Brain microvascular endothelial cell (primary cell): ENCODE measurements around the gene VAC14.

Experiments
- DNase-seq: peaks from one replicate; pipeline ENCODE4 v3.0.0-alpha.2; 2020
- H3K27ac ChIP-seq: fragments of 250-450 bp; sonication (Bioruptor Pico); 2 replicates; pipeline ENCODE4 v1.5.1; 2020; ENCODE audit warnings: mild to moderate bottlenecking, moderate library complexity
- H3K27me3 ChIP-seq: fragments of 250-450 bp; sonication (Bioruptor Pico); replicated peaks from 2 replicates; pipeline ENCODE4 v1.5.1; 2020; ENCODE audit warnings: mild to moderate bottlenecking
- H3K36me3 ChIP-seq: fragments of 250-450 bp; sonication (Bioruptor Pico); replicated peaks from 2 replicates; pipeline ENCODE4 v1.5.1; 2020; ENCODE audit warnings: mild to moderate bottlenecking
- H3K4me3 ChIP-seq: 2 replicates; pipeline ENCODE4 v1.5.1; 2011; ENCODE audit warnings: low read depth, mild to moderate bottlenecking, control low read depth, low read length, moderate library complexity
- in situ Hi-C: cut with HindIII; loops from 2 replicates; pipeline ENCODE4 v1.10.0; 2017; ENCODE audit warnings: low sequenced_read_pairs, low pct_ligation_motif_present
- TF ChIP-seq, protein P1 (sequence below): IDR thresholded peaks from 2 replicates; pipeline ENCODE4 v1.5.1; 2011; ENCODE audit warnings: low read depth, mild to moderate bottlenecking, moderate library complexity, low read length, control low read depth, inconsistent platforms; ENCODE audit errors: missing control alignments

The VAC14 gene

DNA sequence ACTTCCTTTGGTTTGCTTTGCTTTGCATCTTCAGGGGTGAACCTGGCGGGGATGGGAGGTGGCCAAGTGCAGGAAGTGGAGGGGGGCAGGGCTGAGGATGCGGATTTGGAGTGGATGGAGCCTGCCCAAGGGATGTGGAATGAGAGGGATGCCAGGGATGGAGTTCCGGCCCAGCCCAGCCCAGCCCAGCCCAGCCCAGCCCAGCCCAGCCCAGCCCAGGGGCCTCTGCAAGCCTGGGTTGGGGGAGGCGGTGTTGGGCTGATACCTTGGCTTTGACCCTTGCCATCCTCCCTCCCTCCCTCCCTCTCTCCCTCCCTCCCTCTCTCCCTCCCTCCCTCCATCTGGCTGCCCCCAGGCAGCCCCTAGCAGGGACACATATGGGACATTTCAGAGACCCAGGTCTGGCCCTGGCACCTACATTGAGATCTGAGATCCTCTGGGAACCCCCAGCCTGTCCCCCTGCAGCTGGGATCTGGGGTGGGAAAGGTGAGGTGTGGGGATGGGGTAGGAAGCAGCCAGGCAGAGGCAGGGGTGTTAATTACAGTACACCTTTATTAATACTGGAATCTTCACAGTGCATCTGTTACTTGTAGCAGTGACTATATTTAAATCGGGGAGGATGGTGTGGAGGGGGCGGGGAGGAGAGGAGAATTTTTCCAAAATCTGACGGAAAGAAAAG, 140.1 kb downstream of the VAC14 start:
- Histone ChIP-seq H3K27ac (no peak overlapping the region), H3K27me3 (no peaks in the 10 kb centered on the region), H3K36me3 (peaks cover 15% of the 10 kb centered on the region), H3K4me3 (no peak overlapping the region)
- TF ChIP-seq, protein P1, sequence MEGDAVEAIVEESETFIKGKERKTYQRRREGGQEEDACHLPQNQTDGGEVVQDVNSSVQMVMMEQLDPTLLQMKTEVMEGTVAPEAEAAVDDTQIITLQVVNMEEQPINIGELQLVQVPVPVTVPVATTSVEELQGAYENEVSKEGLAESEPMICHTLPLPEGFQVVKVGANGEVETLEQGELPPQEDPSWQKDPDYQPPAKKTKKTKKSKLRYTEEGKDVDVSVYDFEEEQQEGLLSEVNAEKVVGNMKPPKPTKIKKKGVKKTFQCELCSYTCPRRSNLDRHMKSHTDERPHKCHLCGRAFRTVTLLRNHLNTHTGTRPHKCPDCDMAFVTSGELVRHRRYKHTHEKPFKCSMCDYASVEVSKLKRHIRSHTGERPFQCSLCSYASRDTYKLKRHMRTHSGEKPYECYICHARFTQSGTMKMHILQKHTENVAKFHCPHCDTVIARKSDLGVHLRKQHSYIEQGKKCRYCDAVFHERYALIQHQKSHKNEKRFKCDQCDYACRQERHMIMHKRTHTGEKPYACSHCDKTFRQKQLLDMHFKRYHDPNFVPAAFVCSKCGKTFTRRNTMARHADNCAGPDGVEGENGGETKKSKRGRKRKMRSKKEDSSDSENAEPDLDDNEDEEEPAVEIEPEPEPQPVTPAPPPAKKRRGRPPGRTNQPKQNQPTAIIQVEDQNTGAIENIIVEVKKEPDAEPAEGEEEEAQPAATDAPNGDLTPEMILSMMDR = no peak
- no peak for DNase-seq
- in situ Hi-C loops = no loop called here

DNA sequence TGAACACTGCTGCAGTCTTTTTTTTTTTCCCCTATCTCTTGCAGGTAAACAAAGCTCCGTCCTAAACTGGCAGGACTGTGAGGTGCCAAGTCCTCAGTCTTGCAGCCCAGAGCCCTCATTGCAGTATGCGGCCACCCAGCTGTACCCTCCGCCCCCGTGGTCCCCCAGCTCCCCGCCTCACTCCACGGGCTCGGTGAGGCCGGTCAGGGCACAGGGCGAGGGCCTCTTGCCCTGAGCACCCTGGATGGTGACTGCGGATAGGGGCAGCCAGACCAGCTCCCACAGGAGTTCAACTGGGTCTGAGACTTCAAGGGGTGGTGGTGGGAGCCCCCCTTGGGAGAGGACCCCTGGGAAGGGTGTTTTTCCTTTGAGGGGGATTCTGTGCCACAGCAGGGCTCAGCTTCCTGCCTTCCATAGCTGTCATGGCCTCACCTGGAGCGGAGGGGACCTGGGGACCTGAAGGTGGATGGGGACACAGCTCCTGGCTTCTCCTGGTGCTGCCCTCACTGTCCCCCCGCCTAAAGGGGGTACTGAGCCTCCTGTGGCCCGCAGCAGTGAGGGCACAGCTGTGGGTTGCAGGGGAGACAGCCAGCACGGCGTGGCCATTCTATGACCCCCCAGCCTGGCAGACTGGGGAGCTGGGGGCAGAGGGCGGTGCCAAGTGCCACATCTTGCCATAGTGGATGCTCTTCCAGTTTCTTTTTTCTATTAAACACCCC, 140.8 kb downstream of the VAC14 start:
- no peak overlapping the region for H3K4me3 ChIP-seq
- no peak for DNase-seq
- in situ Hi-C loops = no loop called here
- H3K36me3 ChIP-seq = peaks cover 13% of the 10 kb centered on the region
- H3K27ac ChIP-seq = no peak overlapping the region
- H3K27me3 ChIP-seq = no peaks in the 10 kb centered on the region
- TF ChIP-seq, protein P1 = no peak

DNA sequence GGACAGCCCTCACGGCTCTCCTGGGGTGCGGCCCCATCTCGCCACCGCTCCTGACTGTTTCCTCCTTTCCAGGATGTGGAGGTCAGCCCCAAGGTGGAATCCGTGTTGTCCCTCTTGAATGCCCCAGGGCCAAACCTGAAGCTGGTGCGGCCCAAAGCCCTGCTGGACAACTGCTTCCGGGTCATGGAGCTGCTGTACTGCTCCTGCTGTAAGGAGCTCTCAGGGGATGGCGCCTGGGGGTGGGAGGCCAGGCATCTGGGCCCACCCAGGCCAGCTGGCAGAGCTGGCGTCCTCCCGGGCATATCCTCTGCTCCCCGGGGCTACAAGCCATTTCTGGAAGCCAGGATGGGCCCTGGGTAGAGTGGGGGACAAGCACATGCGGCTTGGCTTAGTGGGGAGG, 141.4 kb downstream of the VAC14 start:
- in situ Hi-C loops = no loop called here
- TF ChIP-seq, protein P1 = no peak
- no peaks in the 10 kb centered on the region for H3K27me3 ChIP-seq
- H3K27ac ChIP-seq = no peak overlapping the region
- DNase-seq = no peak
- peaks cover 7% of the 10 kb centered on the region for H3K36me3 ChIP-seq
- H3K4me3 ChIP-seq = no peak overlapping the region

DNA sequence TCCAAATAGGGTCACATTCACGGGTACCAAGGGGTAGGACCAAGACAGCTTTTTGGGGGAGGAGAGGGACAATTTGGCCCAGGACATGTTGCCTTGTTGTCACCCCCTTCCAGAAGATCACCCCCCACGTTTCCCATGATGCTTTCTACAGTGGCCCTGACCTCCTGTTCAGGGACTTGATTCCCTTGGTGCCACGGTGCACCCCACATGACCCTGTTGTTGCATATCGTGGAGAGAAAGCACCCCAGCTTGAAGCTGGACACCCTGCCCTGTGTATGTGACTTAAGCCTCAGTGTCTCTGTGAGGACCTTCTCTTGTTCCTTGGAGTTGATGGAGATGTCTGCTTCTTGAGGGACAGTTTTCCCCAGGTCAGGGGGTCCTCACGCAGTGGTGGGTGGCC, 142.0 kb downstream of the VAC14 start:
- in situ Hi-C loops = no loop called here
- DNase-seq = no peak
- Histone ChIP-seq H3K27ac (no peak overlapping the region), H3K4me3 (no peak overlapping the region), H3K27me3 (no peaks in the 10 kb centered on the region), H3K36me3 (peaks cover 1% of the 10 kb centered on the region)
- TF ChIP-seq, protein P1 = no peak

DNA sequence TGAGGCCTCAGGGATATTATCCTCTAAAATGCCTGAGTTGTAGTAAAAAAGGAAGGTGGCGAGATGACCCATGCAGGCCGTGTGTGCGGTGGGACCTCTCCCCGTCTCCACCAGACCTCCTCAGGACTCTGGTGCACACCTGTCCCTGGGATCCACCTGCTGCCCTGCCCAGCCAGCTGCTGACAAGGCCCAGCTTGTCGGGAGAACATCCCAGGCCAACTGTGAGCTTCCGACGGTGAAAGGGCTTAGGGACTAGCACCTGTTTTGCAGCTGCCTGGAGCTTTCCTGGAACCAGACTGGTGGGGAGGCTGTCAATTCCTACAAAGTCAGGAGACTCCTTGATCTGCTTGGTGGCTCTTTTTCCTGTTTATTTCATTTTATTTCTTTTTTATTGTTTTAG, 143.0 kb downstream of the VAC14 start:
- Histone ChIP-seq H3K4me3 (no peak overlapping the region), H3K27ac (no peak overlapping the region), H3K36me3 (no peaks in the 10 kb centered on the region), H3K27me3 (no peaks in the 10 kb centered on the region)
- DNase-seq = no peak
- in situ Hi-C loops = no loop called here
- TF ChIP-seq, protein P1 = no peak
